Measurements from ENCODE around the gene PAFAH2. TPM values are rescaled to one million over a fixed set of nuclear protein-coding genes. Genes with fewer than 3 reads are reported as not detected.
A peak's percentile ranks its signal among the peaks of the same experiment; 100 is the strongest.

Gene PAFAH2
- total RNA-seq, 1 donor from 2014 or later: 7.1 TPM

- peak overlapping the region; percentile 75 to 79 for H3K4me3 ChIP-seq
- H3K36me3 ChIP-seq: no peaks in the 10 kb centered on the region
- peak overlapping the region; percentile 85 for H3K27ac ChIP-seq
- H3K4me1 ChIP-seq: peaks cover 13% of the 10 kb centered on the region
- intact Hi-C loops (cut with DNase I): loop anchor here (10.0 kb wide), 1 partner anchor 129 kb away; the partner anchor contains the start of genes C1orf232 and ZNF593
- H3K27me3 ChIP-seq: no peaks in the 10 kb centered on the region
- no peak for DNase-seq (ENCODE audit: extremely low spot score in 2 of 2)
- H3K9me3 ChIP-seq: no peaks in the 10 kb centered on the region
- peak; percentile 98 to 99 (median 98) for TF ChIP-seq CTCF (IDR thresholded peaks at IDR 0.05)
- TF ChIP-seq POLR2AphosphoS5 (IDR thresholded peaks at IDR 0.05; ENCODE audit: insufficient read depth in 1 of 2, low read depth in 1 of 2): peak in 1 of 2 donors; percentile 16
- TF ChIP-seq POLR2A (IDR thresholded peaks at IDR 0.05): no peak
Measured at GRCh38 chr1:26035959-26036755, 38.3 kb upstream of the PAFAH2 start.

- peaks cover 13% of the 10 kb centered on the region for H3K4me1 ChIP-seq
- no peaks in the 10 kb centered on the region for H3K27me3 ChIP-seq
- H3K4me3 ChIP-seq: peak overlapping the region; percentile 75 to 79
- H3K9me3 ChIP-seq: no peaks in the 10 kb centered on the region
- peak in 1 of 2 donors; percentile 95 for DNase-seq (ENCODE audit: extremely low spot score in 2 of 2)
- H3K36me3 ChIP-seq: no peaks in the 10 kb centered on the region
- intact Hi-C loops (cut with DNase I): loop anchor here (10.0 kb wide), 1 partner anchor 129 kb away; the partner anchor contains the start of genes C1orf232 and ZNF593
- H3K27ac ChIP-seq: peak overlapping the region; percentile 85
- TF ChIP-seq POLR2AphosphoS5 (IDR thresholded peaks at IDR 0.05; ENCODE audit: insufficient read depth in 1 of 2, low read depth in 1 of 2) (peak; percentile 65 to 95), CTCF (IDR thresholded peaks at IDR 0.05) (no peak), POLR2A (IDR thresholded peaks at IDR 0.05) (peak in 1 of 2 donors; percentile 68)
Measured at GRCh38 chr1:26035203-26035958, 37.5 kb upstream of the PAFAH2 start.

- intact Hi-C loops (cut with DNase I): loop anchor here (10.0 kb wide), 1 partner anchor 130 kb away; the partner anchor contains the start of genes C1orf232 and ZNF593
- no peak for DNase-seq (ENCODE audit: extremely low spot score in 2 of 2)
- Histone ChIP-seq H3K9me3 (no peaks in the 10 kb centered on the region), H3K4me3 (peak overlapping the region; percentile 75 to 79), H3K36me3 (no peaks in the 10 kb centered on the region), H3K27ac (peak overlapping the region; percentile 85), H3K4me1 (peaks cover 13% of the 10 kb centered on the region), H3K27me3 (no peaks in the 10 kb centered on the region)
- no peak for TF ChIP-seq POLR2A (IDR thresholded peaks at IDR 0.05)
- no peak for TF ChIP-seq CTCF (IDR thresholded peaks at IDR 0.05)
Measured at GRCh38 chr1:26034504-26035202, 36.8 kb upstream of the PAFAH2 start.

- TF ChIP-seq POLR2A (IDR thresholded peaks at IDR 0.05): no peak
- TF ChIP-seq CTCF (IDR thresholded peaks at IDR 0.05): no peak
- no peak for TF ChIP-seq POLR2AphosphoS5 (IDR thresholded peaks at IDR 0.05; ENCODE audit: insufficient read depth in 1 of 2, low read depth in 1 of 2)
- H3K4me1 ChIP-seq: peaks cover 13% of the 10 kb centered on the region
- intact Hi-C loops (cut with DNase I): loop anchor here (10.0 kb wide), 1 partner anchor 132 kb away; the partner anchor contains the start of genes C1orf232 and ZNF593
Measured at GRCh38 chr1:26032656-26033357, 34.9 kb upstream of the PAFAH2 start.

More at GRCh38 chr1:26032656-26033357, 34.9 kb upstream of the PAFAH2 start:
- Histone ChIP-seq H3K4me3 (no peak overlapping the region), H3K27me3 (no peaks in the 10 kb centered on the region), H3K27ac (no peak overlapping the region), H3K36me3 (no peaks in the 10 kb centered on the region), H3K9me3 (no peaks in the 10 kb centered on the region)
- no peak for DNase-seq (ENCODE audit: extremely low spot score in 2 of 2)
